H1 (cell line): Measurements from ENCODE around the gene PTPRO.

Source experiments
- BCL11A ChIP-seq, 2 experiments: IDR thresholded peaks; one replicate each; pipeline ENCODE4 v1.6.1; 2011; ENCODE audit warnings: low read depth in 2 of 2, low read length in 2 of 2, mild to moderate bottlenecking in 2 of 2
- GABPA ChIP-seq: IDR thresholded peaks from 2 replicates; pipeline ENCODE4 v1.6.1; 2011; ENCODE audit warnings: mild to moderate bottlenecking, low read length, moderate library complexity, borderline replicate concordance; ENCODE audit not compliant: insufficient read depth
- JUND ChIP-seq: IDR thresholded peaks from 2 replicates; pipeline ENCODE4 v1.6.1; 2011; ENCODE audit warnings: mild to moderate bottlenecking, improper control_type of control experiment, low read length
- RAD21 ChIP-seq, 2 experiments: IDR thresholded peaks in 1 of 2; conservative IDR thresholded peaks in 1 of 2; 2 replicates each; pipeline ENCODE4 v1.6.1; 2011; ENCODE audit warnings: low read depth in 2 of 2, low read length in 2 of 2, improper control_type of control experiment in 1 of 2, inconsistent platforms in 1 of 2, mild to moderate bottlenecking in 1 of 2, moderate library complexity in 1 of 2
- TEAD4 ChIP-seq: IDR thresholded peaks from 2 replicates; pipeline ENCODE4 v1.6.1; 2012; ENCODE audit warnings: low read depth, low read length, inconsistent platforms, mixed read lengths
- ZNF274 ChIP-seq: IDR thresholded peaks from 2 replicates; pipeline ENCODE4 v1.7.0; 2012; ENCODE audit warnings: low read length, borderline replicate concordance; ENCODE audit errors: extremely low read depth
- TF ChIP-seq, protein P1 (sequence below), 3 experiments: IDR thresholded peaks; 1 replicate in 2 of 3; 2 replicates in 1 of 3; pipeline versions ENCODE4 v1.5.1 to v1.6.1; 2011; ENCODE audit warnings: low read length in 3 of 3, mild to moderate bottlenecking in 3 of 3, inconsistent platforms in 2 of 3, low read depth in 1 of 3, moderate library complexity in 1 of 3; ENCODE audit not compliant: insufficient read depth in 1 of 3; ENCODE audit errors: control extremely low read depth in 1 of 3

DNA sequence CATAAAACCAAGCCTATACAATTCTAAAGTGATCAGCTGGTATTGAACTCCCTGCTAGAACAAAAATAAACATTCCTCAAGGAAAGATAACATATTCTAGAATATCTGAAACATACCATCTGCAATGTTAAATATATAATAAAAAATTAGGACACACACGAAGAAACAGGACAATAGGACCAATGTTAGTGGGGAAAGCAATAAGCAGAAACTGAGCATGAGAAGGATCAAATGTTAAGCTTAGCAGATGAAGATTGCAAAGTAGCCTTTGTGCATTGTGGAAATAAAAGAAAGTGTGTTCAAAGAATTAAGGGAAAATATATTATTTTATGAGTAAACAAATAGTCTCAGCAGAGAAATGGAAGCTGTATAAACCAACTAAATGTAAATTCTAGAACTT lies 286.1 kb downstream of the PTPRO start:
- TF ChIP-seq GABPA (no peak), TEAD4 (no peak), BCL11A (IDR thresholded peaks at IDR 0.05; ENCODE audit: low read depth in 2 of 2, low read length in 2 of 2) (no peak), ZNF274 (no peak), JUND (no peak), RAD21 (IDR thresholded peaks at IDR 0.05 in 1 of 2, conservative IDR thresholded peaks at IDR 0.05 in 1 of 2; ENCODE audit: low read depth in 2 of 2, low read length in 2 of 2) (no peak)
- TF ChIP-seq, protein P1, sequence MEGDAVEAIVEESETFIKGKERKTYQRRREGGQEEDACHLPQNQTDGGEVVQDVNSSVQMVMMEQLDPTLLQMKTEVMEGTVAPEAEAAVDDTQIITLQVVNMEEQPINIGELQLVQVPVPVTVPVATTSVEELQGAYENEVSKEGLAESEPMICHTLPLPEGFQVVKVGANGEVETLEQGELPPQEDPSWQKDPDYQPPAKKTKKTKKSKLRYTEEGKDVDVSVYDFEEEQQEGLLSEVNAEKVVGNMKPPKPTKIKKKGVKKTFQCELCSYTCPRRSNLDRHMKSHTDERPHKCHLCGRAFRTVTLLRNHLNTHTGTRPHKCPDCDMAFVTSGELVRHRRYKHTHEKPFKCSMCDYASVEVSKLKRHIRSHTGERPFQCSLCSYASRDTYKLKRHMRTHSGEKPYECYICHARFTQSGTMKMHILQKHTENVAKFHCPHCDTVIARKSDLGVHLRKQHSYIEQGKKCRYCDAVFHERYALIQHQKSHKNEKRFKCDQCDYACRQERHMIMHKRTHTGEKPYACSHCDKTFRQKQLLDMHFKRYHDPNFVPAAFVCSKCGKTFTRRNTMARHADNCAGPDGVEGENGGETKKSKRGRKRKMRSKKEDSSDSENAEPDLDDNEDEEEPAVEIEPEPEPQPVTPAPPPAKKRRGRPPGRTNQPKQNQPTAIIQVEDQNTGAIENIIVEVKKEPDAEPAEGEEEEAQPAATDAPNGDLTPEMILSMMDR (IDR thresholded peaks at IDR 0.05; ENCODE audit: control extremely low read depth in 1 of 3, insufficient read depth in 1 of 3, low read depth in 1 of 3, low read length in 3 of 3), result no peak
